HG03378 (cell line): ENCODE results near the gene NCOA1.
"Not testable (repeated sequence)": the region's sequence is repeated elsewhere in the genome, so short reads cannot be mapped to it uniquely, and the experiment has no call there.

ENCODE experiments used
- ATAC-seq: cut with Tn5 transposase; IDR thresholded peaks from one replicate; pipeline ENCODE4 v1.9.1; 2021; ENCODE audit warnings: mild to moderate bottlenecking, moderate library complexity; ENCODE audit not compliant: unreplicated experiment

NCOA1 gene

GRCh38 chr2:24531610-24532009, 40.6 kb downstream of the NCOA1 start:
- ATAC-seq = not testable (repeated sequence)

GRCh38 chr2:24532057-24532456, 41.0 kb downstream of the NCOA1 start:
- not testable (repeated sequence) for ATAC-seq

- ATAC-seq = not testable (repeated sequence)
Measured at GRCh38 chr2:24533574-24533973, 42.5 kb downstream of the NCOA1 start.

GRCh38 chr2:24538720-24539119, 47.7 kb downstream of the NCOA1 start:
- no peak for ATAC-seq

GRCh38 chr2:24539258-24539657, 48.2 kb downstream of the NCOA1 start:
- ATAC-seq = no peak

- no peak for ATAC-seq
Measured at GRCh38 chr2:24540011-24540477, 49.0 kb downstream of the NCOA1 start.

- ATAC-seq = no peak
Measured at GRCh38 chr2:24541621-24542020, 50.6 kb downstream of the NCOA1 start.

GRCh38 chr2:24542269-24542872, 51.3 kb downstream of the NCOA1 start:
- no peak for ATAC-seq

- no peak for ATAC-seq
Measured at GRCh38 chr2:24543252-24543651, 52.2 kb downstream of the NCOA1 start.

GRCh38 chr2:24544456-24545115, 53.5 kb downstream of the NCOA1 start:
- ATAC-seq = no peak

GRCh38 chr2:24546669-24547068, 55.6 kb downstream of the NCOA1 start:
- no peak for ATAC-seq

- ATAC-seq = no peak
Measured at GRCh38 chr2:24548058-24548457, 57.0 kb downstream of the NCOA1 start.

GRCh38 chr2:24550301-24550700, 59.2 kb downstream of the NCOA1 start:
- ATAC-seq = not testable (repeated sequence)

- no peak for ATAC-seq
Measured at GRCh38 chr2:24551016-24551415, 60.0 kb downstream of the NCOA1 start.

- ATAC-seq = no peak
Measured at GRCh38 chr2:24552836-24553235, 61.8 kb downstream of the NCOA1 start.

GRCh38 chr2:24558781-24559472, 67.9 kb downstream of the NCOA1 start:
- ATAC-seq = no peak

- ATAC-seq = no peak
Measured at GRCh38 chr2:24559473-24560113, 68.5 kb downstream of the NCOA1 start.

GRCh38 chr2:24565537-24565936, 74.5 kb downstream of the NCOA1 start:
- no peak for ATAC-seq

GRCh38 chr2:24566209-24566608, 75.2 kb downstream of the NCOA1 start:
- no peak for ATAC-seq

- ATAC-seq = no peak
Measured at GRCh38 chr2:24566630-24567029, 75.6 kb downstream of the NCOA1 start.

- no peak for ATAC-seq
Measured at GRCh38 chr2:24568551-24568950, 77.5 kb downstream of the NCOA1 start.

- ATAC-seq = not testable (repeated sequence)
Measured at GRCh38 chr2:24569565-24569964, 78.5 kb downstream of the NCOA1 start.
